Endothelial cell of umbilical vein (primary cell): ENCODE measurements around the gene ZNF280C. TPM values are rescaled to one million over a fixed set of nuclear protein-coding genes. Genes with fewer than 3 reads are reported as not detected.

ENCODE experiments used
- BruUV-seq: library from RNA; stranded (reverse); fragments of 400-500 nt; replicated peaks from 2 replicates; lab custom pipeline; 2021; lab: Mats Ljungman, UMichigan
- CTCF ChIA-PET: fragments of 300-600, 350-600 bp; sonication (Branson Sonifier 250); formaldehyde crosslinking; loops from one replicate; lab custom pipeline; 2021; ENCODE audit warnings: antibody characterized with exemption, inconsistent platforms; lab: Charles Lee
- POLR2A ChIA-PET: fragments of 300-600, 350-600 bp; sonication (Branson Sonifier 250); formaldehyde crosslinking; loops from one replicate; lab custom pipeline; 2021; ENCODE audit warnings: antibody characterized with exemption, inconsistent platforms; lab: Charles Lee
- DNase-seq: peaks from one replicate; pipeline ENCODE4 v3.0.0-alpha.2; 2011; ENCODE audit warnings: low read depth, low spot score
- FAIRE-seq: peaks from 2 replicates; lab custom pipeline; 2011; peaks lifted over from hg19 to GRCh38; lab: Jason Lieb, UNC
- H2AFZ ChIP-seq: 2 replicates; pipeline ENCODE4 v1.6.0; 2012; ENCODE audit warnings: low read depth, low read length, control low read depth, inconsistent platforms
- H3K27ac ChIP-seq: 2 replicates; pipeline ENCODE4 v1.5.1; 2011; ENCODE audit warnings: low read depth, mild to moderate bottlenecking, control low read depth, low read length, moderate library complexity; ENCODE audit not compliant: insufficient read depth
- H3K27me3 ChIP-seq, 2 experiments: 2 replicates each; pipeline versions ENCODE4 v1.6.0 to v1.6.1; 2011; ENCODE audit warnings: low read length in 2 of 2, mixed read lengths in 1 of 2; ENCODE audit not compliant: control insufficient read depth in 2 of 2, insufficient read depth in 2 of 2
- H3K36me3 ChIP-seq, 2 experiments: 2 replicates in 1 of 2; 3 replicates in 1 of 2; pipeline ENCODE4 v1.5.1; 2011; ENCODE audit warnings: low read length in 2 of 2, mild to moderate bottlenecking in 1 of 2, moderate library complexity in 1 of 2; ENCODE audit not compliant: control insufficient read depth in 2 of 2, insufficient read depth in 2 of 2; ENCODE audit errors: extremely low read depth in 1 of 2
- H3K4me1 ChIP-seq: 3 replicates; pipeline ENCODE4 v1.5.1; 2011; ENCODE audit warnings: mild to moderate bottlenecking, low read length; ENCODE audit not compliant: control insufficient read depth, insufficient read depth; ENCODE audit errors: extremely low read depth
- H3K4me2 ChIP-seq: 2 replicates; pipeline ENCODE4 v1.6.1; 2011; ENCODE audit warnings: low read length, control low read depth, mixed read lengths; ENCODE audit not compliant: insufficient read depth
- H3K4me3 ChIP-seq, 3 experiments: fragments of 200-600 bp in 1 of 3; sonication (generic), shearing (Covaris generic) in 1 of 3; replicated peaks in 1 of 3; 2 replicates each; pipeline ENCODE4 v1.5.1; 2011 to 2016; ENCODE audit warnings: control low read depth in 3 of 3, low read length in 3 of 3, mild to moderate bottlenecking in 2 of 3, inconsistent platforms in 1 of 3, low read depth in 1 of 3, moderate library complexity in 1 of 3; ENCODE audit not compliant: insufficient read depth in 1 of 3
- H3K79me2 ChIP-seq: 2 replicates; pipeline ENCODE4 v1.6.0; 2012; ENCODE audit warnings: low read length, inconsistent platforms; ENCODE audit not compliant: control insufficient read depth, insufficient read depth
- H3K9ac ChIP-seq: replicated peaks from 2 replicates; pipeline ENCODE3; 2011; ENCODE audit warnings: low read length, control low read depth; ENCODE audit not compliant: insufficient read depth; ENCODE audit errors: extremely low read depth
- H3K9me1 ChIP-seq: replicated peaks from 3 replicates; pipeline ENCODE4 v1.6.0; 2011; ENCODE audit warnings: mild to moderate bottlenecking, low read length; ENCODE audit not compliant: control insufficient read depth, insufficient read depth; ENCODE audit errors: extremely low read depth
- H3K9me3 ChIP-seq: replicated peaks from 2 replicates; pipeline ENCODE4 v1.5.1; 2012; ENCODE audit warnings: low read length, inconsistent platforms; ENCODE audit not compliant: control insufficient read depth, insufficient read depth
- H4K20me1 ChIP-seq: replicated peaks from 2 replicates; pipeline ENCODE3; 2011; ENCODE audit warnings: mild to moderate bottlenecking, low read length; ENCODE audit not compliant: control insufficient read depth, insufficient read depth; ENCODE audit errors: extremely low read depth
- EZH2 ChIP-seq: IDR thresholded peaks from 2 replicates; pipeline ENCODE4 v1.6.1; 2012; ENCODE audit warnings: borderline replicate concordance, low read depth, mild to moderate bottlenecking, moderate library complexity, low read length, inconsistent platforms; ENCODE audit not compliant: severe bottlenecking
- FOS ChIP-seq: IDR thresholded peaks from 2 replicates; pipeline ENCODE4 v1.6.1; 2011; ENCODE audit warnings: mild to moderate bottlenecking, low read length, moderate library complexity, borderline replicate concordance; ENCODE audit not compliant: insufficient read depth
- GATA2 ChIP-seq: IDR thresholded peaks from 2 replicates; pipeline ENCODE4 v1.7.0; 2011; ENCODE audit warnings: low read depth, mild to moderate bottlenecking, moderate library complexity, mixed read lengths, low read length; ENCODE audit not compliant: insufficient read length, insufficient read depth
- JUN ChIP-seq: IDR thresholded peaks from 2 replicates; pipeline ENCODE4 v1.6.1; 2011; ENCODE audit warnings: borderline replicate concordance, low read depth; ENCODE audit not compliant: insufficient read length, insufficient read depth
- MYC ChIP-seq: IDR thresholded peaks from one replicate; pipeline ENCODE4 v1.6.1; 2011; ENCODE audit warnings: mild to moderate bottlenecking, low read depth, low read length
- POLR2A ChIP-seq: IDR thresholded peaks from 2 replicates; pipeline ENCODE4 v1.6.1; 2012; ENCODE audit warnings: low read depth, mild to moderate bottlenecking, control low read depth, low read length
- POLR2AphosphoS5 ChIP-seq: IDR thresholded peaks from 2 replicates; pipeline ENCODE4 v1.6.1; 2012; ENCODE audit warnings: low read depth, mild to moderate bottlenecking, control low read depth, low read length, moderate library complexity; ENCODE audit not compliant: insufficient read depth
- dilution Hi-C: fragments of 300-500 bp; cut with MboI; formaldehyde crosslinking; loops from one replicate; pipeline ENCODE4 v1.15.0; 2019; ENCODE audit warnings: low sequenced_read_pairs; ENCODE audit not compliant: extremely low pct_ligation_motif_present
- intact Hi-C: fragments of 100-400 bp; cut with micrococcal nuclease; formaldehyde crosslinking; loops from one replicate; pipeline ENCODE4 v1.10.0; 2022
- polyA plus RNA-seq, 4 experiments: library from polyadenylated mRNA; depleted of rRNA in 3 of 4; stranded (reverse) in 3 of 4; unstranded in 1 of 4; fragments of >200 nt; gene quantifications; 2 replicates each; pipeline versions ENCODE4 v1.2.1 to v1.2.3, GENCODE V29; 2011 to 2012; ENCODE audit warnings: missing spikeins in 1 of 4
- total RNA-seq: library from RNA; stranded (reverse); gene quantifications from 2 replicates; pipeline ENCODE4 v1.2.3, GENCODE V29; 2021
- TF ChIP-seq, protein P1 (sequence below), 2 donors: IDR thresholded peaks; 1 replicate in 1 of 2; 2 replicates in 1 of 2; pipeline ENCODE4 v1.5.1; 2011; ENCODE audit warnings: low read length in 2 of 2, mild to moderate bottlenecking in 2 of 2, moderate library complexity in 2 of 2, control low read depth in 1 of 2, inconsistent platforms in 1 of 2, low read depth in 1 of 2; ENCODE audit not compliant: insufficient read depth in 1 of 2; ENCODE audit errors: extremely low read depth in 1 of 2
- TF ChIP-seq, protein P2 (sequence below): IDR thresholded peaks from 2 replicates; pipeline ENCODE4 v1.6.1; 2011; ENCODE audit not compliant: insufficient read depth, insufficient read length

Gene ZNF280C
- total and polyA plus RNA-seq, 2 donors (not counting 3 experiments of a cell fraction or from before 2014, with no cell fraction given), result 3.2 to 7.7 TPM

DNA sequence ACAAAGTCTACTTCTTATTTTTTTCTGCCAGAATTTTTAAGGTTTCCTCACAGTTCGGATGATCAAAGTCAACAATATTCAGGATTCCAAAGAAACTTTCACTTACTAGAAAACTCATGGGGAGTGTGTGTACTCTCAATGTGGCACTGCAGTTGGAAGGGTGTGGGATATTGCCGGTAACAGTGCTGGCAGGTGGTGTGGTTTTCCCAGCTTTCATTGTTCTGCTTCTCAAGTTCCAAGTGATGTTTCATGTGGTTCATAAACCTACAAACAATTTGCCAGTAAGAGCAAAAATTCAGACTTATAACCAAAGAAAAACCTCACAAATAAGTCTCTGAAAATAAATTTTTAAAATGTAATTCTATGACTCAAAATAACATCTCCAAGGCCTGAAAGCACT, 39.8 kb downstream of the ZNF280C start:
- FAIRE-seq, result no peak

More for the DNA sequence above, 39.8 kb downstream of the ZNF280C start:
- H3K4me2 ChIP-seq, result no peak overlapping the region
- H2AFZ ChIP-seq, result no peak overlapping the region
- no peaks in the 10 kb centered on the region for H3K79me2 ChIP-seq
- no peaks in the 10 kb centered on the region for H4K20me1 ChIP-seq
- no peak overlapping the region for H3K27ac ChIP-seq
- no peak overlapping the region for H3K4me3 ChIP-seq
- no peak for DNase-seq
- H3K9me1 ChIP-seq, result no peaks in the 10 kb centered on the region
- no peaks in the 10 kb centered on the region for H3K27me3 ChIP-seq
- H3K4me1 ChIP-seq, result no peaks in the 10 kb centered on the region
- H3K36me3 ChIP-seq, result no peaks in the 10 kb centered on the region
- ChIA-PET POLR2A (no interaction called here), CTCF (no interaction called here)
- no peak overlapping the region for H3K9ac ChIP-seq
- H3K9me3 ChIP-seq, result no peaks in the 10 kb centered on the region
- no TSS peak for BruUV-seq
- TF ChIP-seq GATA2 (no peak), MYC (no peak), POLR2AphosphoS5 (no peak), EZH2 (no peak), JUN (no peak), POLR2A (no peak), FOS (no peak)
- TF ChIP-seq, protein P1, sequence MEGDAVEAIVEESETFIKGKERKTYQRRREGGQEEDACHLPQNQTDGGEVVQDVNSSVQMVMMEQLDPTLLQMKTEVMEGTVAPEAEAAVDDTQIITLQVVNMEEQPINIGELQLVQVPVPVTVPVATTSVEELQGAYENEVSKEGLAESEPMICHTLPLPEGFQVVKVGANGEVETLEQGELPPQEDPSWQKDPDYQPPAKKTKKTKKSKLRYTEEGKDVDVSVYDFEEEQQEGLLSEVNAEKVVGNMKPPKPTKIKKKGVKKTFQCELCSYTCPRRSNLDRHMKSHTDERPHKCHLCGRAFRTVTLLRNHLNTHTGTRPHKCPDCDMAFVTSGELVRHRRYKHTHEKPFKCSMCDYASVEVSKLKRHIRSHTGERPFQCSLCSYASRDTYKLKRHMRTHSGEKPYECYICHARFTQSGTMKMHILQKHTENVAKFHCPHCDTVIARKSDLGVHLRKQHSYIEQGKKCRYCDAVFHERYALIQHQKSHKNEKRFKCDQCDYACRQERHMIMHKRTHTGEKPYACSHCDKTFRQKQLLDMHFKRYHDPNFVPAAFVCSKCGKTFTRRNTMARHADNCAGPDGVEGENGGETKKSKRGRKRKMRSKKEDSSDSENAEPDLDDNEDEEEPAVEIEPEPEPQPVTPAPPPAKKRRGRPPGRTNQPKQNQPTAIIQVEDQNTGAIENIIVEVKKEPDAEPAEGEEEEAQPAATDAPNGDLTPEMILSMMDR (IDR thresholded peaks at IDR 0.05; ENCODE audit: extremely low read depth in 1 of 2, insufficient read depth in 1 of 2, low read depth in 1 of 2, low read length in 2 of 2), result no peak
- TF ChIP-seq, protein P2, sequence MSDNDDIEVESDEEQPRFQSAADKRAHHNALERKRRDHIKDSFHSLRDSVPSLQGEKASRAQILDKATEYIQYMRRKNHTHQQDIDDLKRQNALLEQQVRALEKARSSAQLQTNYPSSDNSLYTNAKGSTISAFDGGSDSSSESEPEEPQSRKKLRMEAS, result no peak
- intact Hi-C loops, result no loop called here
- dilution Hi-C loops, result no loop called here
